Colon (tissue), 2 donors: ENCODE data around the gene AUTS2.
"Not testable (repeated sequence)": the region's sequence is repeated elsewhere in the genome, so short reads cannot be mapped to it uniquely, and the experiment has no call there.

Experiments
- FAIRE-seq: peaks from 2 replicates; lab custom pipeline; 2012; peaks lifted over from hg19 to GRCh38; lab: Jason Lieb, UNC
- donor health status: control.
- donor health status: control.

The AUTS2 gene

GRCh38 chr7:70723339-70723738, 1125.1 kb downstream of the AUTS2 start:
- FAIRE-seq, result no peak

- FAIRE-seq, result no peak
These were observed 1127.2 kb downstream of the AUTS2 start for GRCh38 chr7:70725448-70725847.

GRCh38 chr7:70726294-70726693, 1128.0 kb downstream of the AUTS2 start:
- FAIRE-seq, result no peak

GRCh38 chr7:70726951-70727378, 1128.7 kb downstream of the AUTS2 start:
- FAIRE-seq, result no peak

- no peak for FAIRE-seq
These were observed 1129.6 kb downstream of the AUTS2 start for GRCh38 chr7:70727861-70728260.

DNA sequence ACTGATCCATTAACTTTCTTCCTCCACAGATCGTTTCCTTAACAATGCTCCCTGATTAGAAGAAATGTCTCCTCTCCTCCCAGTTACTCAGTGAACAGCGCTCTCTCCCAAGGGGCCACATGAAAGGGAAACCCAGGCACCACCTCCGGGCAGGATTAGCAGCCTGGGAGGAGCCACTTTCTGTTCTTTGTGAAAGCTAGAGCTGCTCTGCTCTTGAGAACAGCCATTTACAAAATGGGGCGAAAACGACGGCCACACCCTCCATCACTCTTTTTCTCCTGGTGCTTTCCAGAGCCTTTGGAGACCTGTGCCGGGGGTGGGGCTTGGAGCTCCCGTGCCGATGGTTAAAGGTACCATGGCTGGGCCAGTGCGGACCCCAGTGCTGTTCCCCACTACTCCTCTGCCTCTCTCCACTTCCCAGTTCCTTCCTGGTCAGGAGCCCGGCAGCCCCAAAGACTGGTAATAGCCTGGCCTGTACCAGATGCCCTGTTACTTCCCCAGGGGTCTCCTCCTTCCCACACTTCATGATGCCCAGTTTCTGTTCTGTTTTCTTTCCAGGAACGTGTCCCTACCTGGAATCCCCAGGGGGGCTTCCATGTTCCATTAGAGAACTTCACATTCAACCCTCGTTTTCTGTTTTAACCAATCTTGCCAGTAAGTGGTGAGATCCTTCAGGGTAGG, 1130.7 kb downstream of the AUTS2 start:
- FAIRE-seq, result no peak

GRCh38 chr7:70729553-70730157, 1131.4 kb downstream of the AUTS2 start:
- FAIRE-seq, result not testable (repeated sequence)

DNA sequence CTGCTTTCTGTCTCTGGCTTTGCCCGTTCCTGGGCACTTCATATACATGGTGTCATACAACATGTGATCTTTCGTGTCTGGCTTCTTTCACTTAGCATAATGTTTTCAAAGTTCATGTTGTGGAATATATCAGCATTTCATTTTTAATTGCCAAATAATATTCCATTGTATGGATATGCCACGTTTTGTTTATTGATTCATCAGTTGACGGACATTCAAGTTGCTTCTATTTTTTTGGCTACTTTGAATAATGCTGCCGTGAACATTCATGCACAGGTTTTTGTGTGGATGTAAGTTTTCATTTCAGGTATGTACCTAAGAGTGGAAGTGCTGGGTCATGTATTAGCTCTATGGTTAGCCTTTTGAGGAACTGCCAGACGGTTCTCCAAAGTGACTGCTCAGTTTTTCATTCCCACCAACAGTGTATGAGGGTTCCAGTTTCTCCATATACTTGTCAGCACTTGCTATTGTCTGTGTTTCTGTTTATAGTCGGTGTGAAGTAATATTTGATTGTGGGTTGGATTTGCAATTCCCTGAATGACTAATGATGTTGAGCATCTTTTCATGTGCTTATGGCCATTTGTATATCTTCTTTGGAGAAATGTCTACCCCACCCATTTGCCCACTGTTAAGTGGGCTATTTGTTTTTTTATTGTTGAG, 1132.3 kb downstream of the AUTS2 start:
- FAIRE-seq, result no peak

GRCh38 chr7:70733090-70733489, 1134.8 kb downstream of the AUTS2 start:
- no peak for FAIRE-seq

DNA sequence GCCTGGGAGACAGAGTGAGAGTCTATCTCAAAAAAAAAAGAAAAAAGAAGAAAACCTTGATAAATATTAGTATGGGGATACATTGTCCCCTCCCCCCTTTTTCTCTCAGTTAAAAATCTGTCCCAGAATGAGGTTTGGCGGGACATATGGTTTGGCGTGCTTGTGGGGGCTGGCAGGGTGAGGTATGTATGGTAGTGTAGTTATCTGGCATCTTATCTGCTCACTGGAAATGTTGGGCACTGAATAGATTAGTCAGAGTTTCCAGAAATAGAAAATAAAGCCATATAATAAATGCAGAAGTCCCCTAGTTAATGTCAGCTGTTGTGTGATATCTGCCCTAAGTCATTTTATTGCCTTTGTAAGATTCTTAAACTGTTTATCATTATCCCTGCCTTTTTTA, 1136.1 kb downstream of the AUTS2 start:
- FAIRE-seq, result no peak

DNA sequence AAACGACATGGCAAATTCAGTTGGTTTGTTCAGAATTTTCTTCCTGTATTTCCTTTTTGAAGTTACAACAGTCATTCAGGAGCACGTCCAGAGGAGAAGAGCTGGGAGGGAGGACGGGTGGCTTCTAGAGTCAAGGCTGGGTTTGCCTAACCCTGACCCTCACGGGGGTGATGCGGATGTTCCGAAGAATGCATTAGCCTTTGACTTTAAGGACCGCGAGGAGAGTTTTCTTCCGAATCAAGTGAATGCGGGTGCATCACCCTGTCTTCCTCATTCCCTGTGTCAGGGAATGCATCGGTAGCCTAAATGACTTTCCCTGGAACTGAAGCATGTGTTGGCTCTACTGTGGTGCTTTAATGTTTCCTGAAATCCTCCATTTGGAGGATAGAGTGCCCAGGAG, 1137.0 kb downstream of the AUTS2 start:
- FAIRE-seq, result no peak

DNA sequence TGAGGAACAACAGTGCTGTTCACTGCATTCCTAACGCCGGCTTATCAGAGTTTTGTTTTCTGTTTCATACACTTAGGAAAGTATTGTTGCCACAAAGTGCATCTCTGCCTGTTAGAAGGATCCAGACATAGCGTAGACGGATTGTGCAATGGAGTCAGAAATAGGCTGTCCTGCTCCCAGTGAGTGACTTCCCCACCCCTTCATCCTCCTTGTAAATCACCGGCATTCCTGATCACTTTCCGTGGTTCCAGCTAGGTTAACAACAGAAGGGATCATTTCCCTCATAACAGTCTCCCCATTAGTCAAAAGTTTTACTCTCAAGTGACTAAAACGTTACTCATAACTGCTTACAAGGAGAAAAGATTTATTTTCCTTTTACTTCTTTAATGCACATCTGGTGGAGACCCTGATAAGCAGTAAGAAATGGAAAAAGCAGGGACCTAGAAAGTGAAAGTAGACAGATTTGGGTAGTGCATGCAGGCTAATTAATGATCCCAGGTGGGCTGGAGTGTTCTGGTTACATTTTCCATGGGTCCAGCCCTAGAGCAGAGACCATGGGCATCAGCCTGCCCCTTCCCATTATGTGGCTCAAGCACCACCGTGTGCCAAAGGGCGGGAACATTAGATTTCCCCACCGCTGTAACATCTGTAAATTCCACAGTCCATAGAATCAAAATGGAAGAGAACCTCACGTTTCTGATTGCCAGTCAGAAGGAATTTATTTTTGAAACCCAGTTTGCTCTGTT, 1138.6 kb downstream of the AUTS2 start:
- no peak for FAIRE-seq

GRCh38 chr7:70738151-70738885, 1140.0 kb downstream of the AUTS2 start:
- no peak for FAIRE-seq

DNA sequence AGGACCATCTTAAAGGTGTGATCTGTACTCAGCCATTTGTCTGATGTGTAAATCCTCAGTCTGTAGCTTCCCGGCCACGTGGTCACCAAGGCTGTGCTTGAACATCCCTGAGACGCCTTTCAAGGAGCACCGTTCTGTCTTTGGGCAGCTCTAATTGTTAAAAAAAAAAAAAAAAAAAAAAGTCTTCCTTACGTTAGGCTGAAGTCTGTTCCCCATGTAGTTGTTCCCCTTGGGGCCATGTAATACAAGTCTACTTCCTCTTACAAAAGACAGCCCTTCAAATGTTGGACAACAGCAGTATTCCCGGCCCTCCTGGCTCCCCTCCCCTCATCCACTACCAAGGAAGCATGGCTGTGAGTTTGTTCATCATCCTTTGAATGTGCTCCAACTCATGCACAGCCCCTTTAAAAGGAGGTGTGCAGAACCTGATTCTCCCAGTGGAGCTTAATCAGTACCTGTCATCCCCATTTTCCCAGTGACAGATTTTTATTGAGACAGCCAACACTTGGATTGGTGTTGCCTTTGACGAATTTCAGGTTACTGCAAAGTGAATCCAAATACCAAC, 1141.5 kb downstream of the AUTS2 start:
- FAIRE-seq, result no peak

GRCh38 chr7:70741666-70742065, 1143.4 kb downstream of the AUTS2 start:
- no peak for FAIRE-seq

DNA sequence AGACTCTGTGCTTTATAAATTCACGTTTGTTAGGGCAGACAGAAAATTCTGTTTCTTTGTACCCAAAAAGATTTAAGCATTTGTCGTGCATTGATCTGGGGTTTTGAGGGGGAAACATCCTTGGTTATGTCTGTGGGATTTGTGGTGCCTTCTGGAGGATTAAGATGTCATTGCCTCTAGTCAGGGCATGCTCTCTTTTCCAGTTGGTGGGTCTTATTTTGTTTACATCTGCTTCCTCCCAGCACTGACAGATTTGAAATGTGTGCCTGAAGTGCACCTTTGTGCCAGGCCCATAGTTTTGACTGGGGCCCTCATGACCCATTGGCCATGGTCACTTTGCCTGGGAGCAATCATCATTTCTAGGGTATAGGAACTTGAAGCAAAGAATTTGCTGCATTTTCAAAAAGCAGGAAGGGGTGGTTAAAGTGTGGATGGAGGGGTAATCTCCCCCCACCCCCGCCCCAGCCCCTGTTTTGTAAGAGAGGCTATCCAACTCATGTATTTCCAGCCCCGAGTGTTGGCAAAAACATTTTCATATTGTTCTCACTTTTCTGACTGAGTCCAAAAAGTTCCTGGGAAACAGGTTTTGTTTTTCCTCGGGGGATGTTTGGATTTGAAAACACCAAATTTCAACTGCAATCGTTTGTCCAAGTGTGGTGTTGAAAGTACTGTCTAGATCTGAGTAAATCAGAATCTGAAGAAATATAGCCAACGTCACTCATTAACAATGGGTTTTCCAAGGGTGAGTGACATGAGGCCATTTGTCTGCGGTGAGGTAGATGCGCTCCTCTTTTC, 1145.5 kb downstream of the AUTS2 start:
- no peak for FAIRE-seq

GRCh38 chr7:70744492-70744891, 1146.2 kb downstream of the AUTS2 start:
- FAIRE-seq, result no peak

GRCh38 chr7:70749831-70750230, 1151.6 kb downstream of the AUTS2 start:
- no peak for FAIRE-seq

DNA sequence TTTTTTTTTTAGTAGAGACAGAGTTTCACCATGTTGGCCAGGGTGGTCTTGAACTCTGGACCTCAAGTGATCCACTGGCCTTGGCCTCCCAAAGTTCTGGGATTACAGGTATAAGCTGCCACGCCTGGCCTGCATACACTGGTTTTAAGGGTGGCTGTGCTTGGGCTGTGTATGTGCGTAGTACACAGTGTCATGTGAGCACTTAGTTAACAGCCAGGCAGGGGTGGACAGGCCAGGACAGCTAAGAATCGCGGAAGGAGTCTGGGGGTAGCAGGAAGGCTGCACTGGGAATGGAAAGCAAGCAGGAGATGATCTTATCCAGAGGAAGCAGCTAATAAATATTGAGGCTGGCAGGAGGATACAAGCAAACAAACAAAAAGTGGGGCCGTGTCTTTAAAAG, 1153.6 kb downstream of the AUTS2 start:
- FAIRE-seq, result no peak

DNA sequence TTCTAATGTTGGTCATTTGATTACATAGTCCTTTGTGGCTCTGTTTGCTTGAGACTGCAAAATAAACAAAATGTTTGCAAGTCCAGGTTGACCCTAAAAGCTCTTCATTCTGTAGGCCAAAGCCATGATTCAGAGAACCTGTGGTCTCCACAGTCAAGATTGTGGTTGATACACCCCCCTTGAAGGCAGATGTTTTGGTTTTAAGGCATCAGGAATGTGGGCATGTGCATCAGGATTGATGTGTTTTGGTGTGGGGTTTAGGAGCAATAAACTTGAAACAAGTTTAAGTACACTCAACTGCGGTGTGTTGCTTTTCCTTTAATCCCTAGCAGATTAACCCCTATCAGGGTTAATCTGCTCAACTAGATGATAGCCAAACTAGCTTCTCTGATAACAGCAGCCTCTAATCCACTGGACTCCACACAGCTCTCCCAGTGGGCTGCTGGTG, 1154.5 kb downstream of the AUTS2 start:
- FAIRE-seq, result no peak

- FAIRE-seq, result no peak
These were observed 1158.5 kb downstream of the AUTS2 start for GRCh38 chr7:70756789-70757188.
